ENCODE data around the gene ZZZ3. TPM values are rescaled to one million over a fixed set of nuclear protein-coding genes. Genes with fewer than 3 reads are reported as not detected.
A peak's percentile ranks its signal among the peaks of the same experiment; 100 is the strongest.
"Not testable (repeated sequence)": the region's sequence is repeated elsewhere in the genome, so short reads cannot be mapped to it uniquely, and the experiment has no call there.

ZZZ3 gene
- total RNA-seq, 3 donors from 2014 or later (not counting 1 experiment from before 2014, with no cell fraction given): 31.9 to 43.6 (median 38.9) TPM

DNA sequence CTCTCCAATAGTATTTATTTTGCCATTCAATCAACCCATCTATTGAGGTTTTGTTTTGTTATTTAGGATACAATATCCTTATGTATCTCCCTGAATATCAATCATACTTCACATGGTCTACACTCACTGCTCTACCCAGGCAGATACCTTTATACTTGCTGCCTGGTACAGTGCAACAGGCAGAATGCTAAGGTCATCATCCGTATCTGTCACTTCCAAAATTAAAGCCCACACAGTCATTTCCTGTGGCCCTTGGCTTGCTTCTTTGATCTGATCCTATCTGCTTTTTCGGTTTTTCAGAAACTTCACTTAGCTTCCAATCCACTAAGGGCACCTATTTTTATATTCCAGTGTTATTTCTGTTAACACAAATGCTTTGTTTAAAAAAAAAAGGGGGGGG, 22.3 kb upstream of the ZZZ3 start:
- intact Hi-C loops (cut with micrococcal nuclease): no loop called here
- Histone ChIP-seq H3K36me3 (ENCODE audit: control insufficient read depth, insufficient read depth, low read length) (peaks cover 36% of the 10 kb centered on the region), H3K4me1 (ENCODE audit: control insufficient read depth, insufficient read depth, low read length) (no peaks in the 10 kb centered on the region), H3K9me3 (ENCODE audit: control insufficient read depth, insufficient read depth, low read length) (no peaks in the 10 kb centered on the region), H3K4me3 (ENCODE audit: low read length) (no peak overlapping the region), H3K27ac (ENCODE audit: low read length) (no peak overlapping the region), H3K27me3 (ENCODE audit: control insufficient read depth, insufficient read depth, low read length) (no peaks in the 10 kb centered on the region)
- TF ChIP-seq, protein P1, sequence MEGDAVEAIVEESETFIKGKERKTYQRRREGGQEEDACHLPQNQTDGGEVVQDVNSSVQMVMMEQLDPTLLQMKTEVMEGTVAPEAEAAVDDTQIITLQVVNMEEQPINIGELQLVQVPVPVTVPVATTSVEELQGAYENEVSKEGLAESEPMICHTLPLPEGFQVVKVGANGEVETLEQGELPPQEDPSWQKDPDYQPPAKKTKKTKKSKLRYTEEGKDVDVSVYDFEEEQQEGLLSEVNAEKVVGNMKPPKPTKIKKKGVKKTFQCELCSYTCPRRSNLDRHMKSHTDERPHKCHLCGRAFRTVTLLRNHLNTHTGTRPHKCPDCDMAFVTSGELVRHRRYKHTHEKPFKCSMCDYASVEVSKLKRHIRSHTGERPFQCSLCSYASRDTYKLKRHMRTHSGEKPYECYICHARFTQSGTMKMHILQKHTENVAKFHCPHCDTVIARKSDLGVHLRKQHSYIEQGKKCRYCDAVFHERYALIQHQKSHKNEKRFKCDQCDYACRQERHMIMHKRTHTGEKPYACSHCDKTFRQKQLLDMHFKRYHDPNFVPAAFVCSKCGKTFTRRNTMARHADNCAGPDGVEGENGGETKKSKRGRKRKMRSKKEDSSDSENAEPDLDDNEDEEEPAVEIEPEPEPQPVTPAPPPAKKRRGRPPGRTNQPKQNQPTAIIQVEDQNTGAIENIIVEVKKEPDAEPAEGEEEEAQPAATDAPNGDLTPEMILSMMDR (IDR thresholded peaks at IDR 0.05): no peak
- no peak for ATAC-seq
- Mint-ChIP-seq H3K27ac (peak overlapping the region; percentile 6 to 10), H3K4me1 (no peaks in the 10 kb centered on the region), H3K27me3 (ENCODE audit: low read depth in 2 of 2) (no peaks in the 10 kb centered on the region), H3K9me3 (peaks cover 0 to under 1% of the 10 kb centered on the region in 2 donors), H3K4me3 (no peak overlapping the region), H3K36me3 (peaks cover 16% of the 10 kb centered on the region)
- DNase-seq: no peak
- WGBS (ENCODE audit: insufficient coverage): 42% methylated on average over 2 of the region's 2 CpGs

DNA sequence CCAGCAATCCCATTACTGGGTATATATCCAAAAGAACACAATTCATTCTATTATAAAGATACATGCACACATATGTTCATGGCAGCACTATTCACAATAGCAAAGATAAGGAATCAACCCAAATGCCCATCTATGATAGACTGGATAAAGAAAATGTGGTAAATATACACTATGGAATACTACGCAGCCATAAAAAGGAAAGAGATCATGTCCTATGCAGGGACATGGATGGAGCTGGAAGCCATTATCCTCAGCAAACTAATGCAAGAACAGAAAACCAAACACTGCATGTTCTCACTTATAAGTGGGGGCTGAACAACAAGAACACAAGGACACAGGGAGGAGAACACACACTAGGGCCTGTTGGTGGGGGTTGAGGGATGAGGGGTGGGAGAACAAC, 17.2 kb upstream of the ZZZ3 start:
- H3K4me1 ChIP-seq (ENCODE audit: control insufficient read depth, insufficient read depth, low read length); H3K27ac Mint-ChIP-seq; H3K27ac ChIP-seq (ENCODE audit: low read length); H3K4me1 Mint-ChIP-seq; H3K27me3 ChIP-seq (ENCODE audit: control insufficient read depth, insufficient read depth, low read length); H3K27me3 Mint-ChIP-seq (ENCODE audit: low read depth in 2 of 2); DNase-seq; H3K4me3 ChIP-seq (ENCODE audit: low read length); H3K9me3 ChIP-seq (ENCODE audit: control insufficient read depth, insufficient read depth, low read length); ATAC-seq; H3K4me3 Mint-ChIP-seq; H3K9me3 Mint-ChIP-seq; intact Hi-C loops (cut with micrococcal nuclease); H3K36me3 Mint-ChIP-seq: not testable (repeated sequence)
- peaks cover 19% of the 10 kb centered on the region for H3K36me3 ChIP-seq (ENCODE audit: control insufficient read depth, insufficient read depth, low read length)
- 100% methylated on average over 1 of the region's 1 CpG for WGBS (ENCODE audit: insufficient coverage)

DNA sequence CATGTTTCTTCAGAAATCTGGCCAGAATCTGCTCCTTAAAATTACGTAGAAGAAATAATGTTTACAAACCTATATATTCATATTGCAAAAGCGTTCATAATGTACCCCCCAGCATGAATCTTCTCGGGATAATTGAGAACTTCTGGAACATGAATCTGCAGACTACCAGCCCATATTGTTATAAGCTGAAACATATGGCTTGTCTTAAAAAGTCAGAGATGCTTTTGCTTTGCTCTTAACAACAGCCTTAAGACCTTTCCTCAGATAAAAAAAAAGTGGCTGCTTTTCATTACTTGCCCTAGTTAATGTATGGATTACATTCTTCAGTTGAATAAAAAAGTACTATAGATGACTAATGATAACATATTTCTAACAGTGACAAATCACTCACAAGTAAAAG, 15.0 kb upstream of the ZZZ3 start:
- Mint-ChIP-seq H3K36me3 (peaks cover 6% of the 10 kb centered on the region), H3K4me1 (no peaks in the 10 kb centered on the region), H3K4me3 (no peak overlapping the region), H3K27me3 (ENCODE audit: low read depth in 2 of 2) (no peaks in the 10 kb centered on the region), H3K9me3 (peaks cover 0 to 2% of the 10 kb centered on the region in 2 donors), H3K27ac (no peak overlapping the region)
- intact Hi-C loops (cut with micrococcal nuclease): no loop called here
- DNase-seq (no peak), ATAC-seq (no peak)
- WGBS (ENCODE audit: insufficient coverage): 100% methylated on average over 3 of the region's 3 CpGs
- no peaks in the 10 kb centered on the region for H3K9me3 ChIP-seq (ENCODE audit: control insufficient read depth, insufficient read depth, low read length)
- H3K27ac ChIP-seq (ENCODE audit: low read length): no peak overlapping the region
- no peaks in the 10 kb centered on the region for H3K27me3 ChIP-seq (ENCODE audit: control insufficient read depth, insufficient read depth, low read length)
- no peak overlapping the region for H3K4me3 ChIP-seq (ENCODE audit: low read length)
- H3K36me3 ChIP-seq (ENCODE audit: control insufficient read depth, insufficient read depth, low read length): peaks cover 19% of the 10 kb centered on the region
- TF ChIP-seq, protein P1 (IDR thresholded peaks at IDR 0.05): no peak
- no peaks in the 10 kb centered on the region for H3K4me1 ChIP-seq (ENCODE audit: control insufficient read depth, insufficient read depth, low read length)

DNA sequence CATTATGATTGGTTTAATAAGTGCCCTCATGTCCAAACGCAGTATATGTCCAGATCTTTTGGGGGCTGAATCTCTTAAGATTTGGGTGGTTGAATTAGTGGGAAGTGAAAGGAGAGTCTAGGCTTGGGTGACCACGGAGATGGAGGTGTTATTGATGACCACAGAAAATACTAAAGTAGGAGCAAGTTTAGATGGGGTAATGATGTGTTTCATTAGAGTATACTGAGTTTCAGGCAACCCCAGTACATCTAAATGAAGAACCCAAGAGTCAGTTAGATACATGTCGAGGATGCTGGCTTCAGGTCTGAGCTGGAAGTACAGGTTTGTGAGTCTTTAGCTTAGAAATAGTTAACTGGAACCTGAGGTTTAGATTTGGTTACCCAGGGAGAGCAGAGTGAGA, 6.5 kb upstream of the ZZZ3 start:
- Histone ChIP-seq H3K9me3 (ENCODE audit: control insufficient read depth, insufficient read depth, low read length) (no peaks in the 10 kb centered on the region), H3K27ac (ENCODE audit: low read length) (no peak overlapping the region), H3K4me3 (ENCODE audit: low read length) (no peak overlapping the region), H3K36me3 (ENCODE audit: control insufficient read depth, insufficient read depth, low read length) (no peaks in the 10 kb centered on the region), H3K27me3 (ENCODE audit: control insufficient read depth, insufficient read depth, low read length) (no peaks in the 10 kb centered on the region), H3K4me1 (ENCODE audit: control insufficient read depth, insufficient read depth, low read length) (peaks cover 8% of the 10 kb centered on the region)
- H3K9me3 Mint-ChIP-seq: no peaks in the 10 kb centered on the region
- ATAC-seq (no peak), DNase-seq (no peak)
- H3K4me1 Mint-ChIP-seq: peaks cover 3 to 10% of the 10 kb centered on the region in 2 donors
- H3K4me3 Mint-ChIP-seq: no peak overlapping the region
- 79% methylated on average over 3 of the region's 3 CpGs for WGBS (ENCODE audit: insufficient coverage)
- no peaks in the 10 kb centered on the region for H3K36me3 Mint-ChIP-seq
- intact Hi-C loops (cut with micrococcal nuclease): no loop called here
- H3K27ac Mint-ChIP-seq: peak overlapping the region in 1 of 2 donors; percentile 6
- no peaks in the 10 kb centered on the region for H3K27me3 Mint-ChIP-seq (ENCODE audit: low read depth in 2 of 2)
- TF ChIP-seq, protein P1 (IDR thresholded peaks at IDR 0.05): no peak
